Measurements from ENCODE around the gene NT5C3A.

Gene NT5C3A

DNA sequence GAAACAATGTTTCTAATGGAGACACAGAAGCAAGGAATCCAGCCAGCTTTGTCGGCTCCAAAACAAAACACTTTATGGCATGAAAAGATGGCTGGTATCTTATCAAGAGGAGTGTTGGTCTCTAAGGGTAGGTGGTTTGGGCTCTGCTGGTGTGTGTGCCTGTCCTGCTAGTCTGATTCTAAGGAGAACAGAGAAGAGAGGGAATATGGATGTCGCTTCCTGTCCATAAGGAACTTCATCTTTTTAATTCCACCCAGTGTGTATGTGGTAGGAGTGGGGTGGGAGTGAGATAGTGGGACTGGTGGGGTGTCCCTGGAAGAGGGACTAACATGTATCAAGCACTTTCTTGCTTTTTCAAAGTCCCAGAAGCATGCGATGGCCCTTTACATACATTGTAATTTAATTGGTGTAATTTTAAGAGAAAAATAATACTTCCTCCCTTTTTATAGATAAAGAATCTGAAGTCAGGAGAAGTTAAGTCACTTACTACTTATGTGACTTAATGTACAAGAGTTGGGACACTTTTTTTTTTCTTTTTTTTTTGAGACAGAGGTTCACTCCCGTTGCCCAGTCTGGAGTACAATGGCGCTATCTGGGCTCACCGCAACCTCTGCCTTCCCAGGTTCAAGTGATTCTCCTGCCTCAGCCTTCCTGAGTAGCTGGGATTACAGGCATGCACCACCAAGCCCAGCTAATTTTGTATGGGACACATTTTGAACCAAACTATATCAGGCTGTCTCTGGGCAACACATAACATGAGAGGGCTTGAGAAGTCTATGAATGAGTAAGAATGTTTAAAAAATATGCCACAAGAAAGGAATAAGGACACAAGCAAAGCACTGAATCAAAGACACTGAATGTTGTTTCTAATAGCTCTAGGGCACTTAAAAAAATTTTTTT, 18.8 kb downstream of the NT5C3A start:
- H3K4me3 ChIP-seq (ENCODE audit: low read depth, low read length) = no peak overlapping the region
- no peak for DNase-seq (ENCODE audit: low read depth)
- TF ChIP-seq, protein P1, sequence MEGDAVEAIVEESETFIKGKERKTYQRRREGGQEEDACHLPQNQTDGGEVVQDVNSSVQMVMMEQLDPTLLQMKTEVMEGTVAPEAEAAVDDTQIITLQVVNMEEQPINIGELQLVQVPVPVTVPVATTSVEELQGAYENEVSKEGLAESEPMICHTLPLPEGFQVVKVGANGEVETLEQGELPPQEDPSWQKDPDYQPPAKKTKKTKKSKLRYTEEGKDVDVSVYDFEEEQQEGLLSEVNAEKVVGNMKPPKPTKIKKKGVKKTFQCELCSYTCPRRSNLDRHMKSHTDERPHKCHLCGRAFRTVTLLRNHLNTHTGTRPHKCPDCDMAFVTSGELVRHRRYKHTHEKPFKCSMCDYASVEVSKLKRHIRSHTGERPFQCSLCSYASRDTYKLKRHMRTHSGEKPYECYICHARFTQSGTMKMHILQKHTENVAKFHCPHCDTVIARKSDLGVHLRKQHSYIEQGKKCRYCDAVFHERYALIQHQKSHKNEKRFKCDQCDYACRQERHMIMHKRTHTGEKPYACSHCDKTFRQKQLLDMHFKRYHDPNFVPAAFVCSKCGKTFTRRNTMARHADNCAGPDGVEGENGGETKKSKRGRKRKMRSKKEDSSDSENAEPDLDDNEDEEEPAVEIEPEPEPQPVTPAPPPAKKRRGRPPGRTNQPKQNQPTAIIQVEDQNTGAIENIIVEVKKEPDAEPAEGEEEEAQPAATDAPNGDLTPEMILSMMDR (IDR thresholded peaks at IDR 0.05; ENCODE audit: low read depth, low read length, missing control alignments) = no peak

DNA sequence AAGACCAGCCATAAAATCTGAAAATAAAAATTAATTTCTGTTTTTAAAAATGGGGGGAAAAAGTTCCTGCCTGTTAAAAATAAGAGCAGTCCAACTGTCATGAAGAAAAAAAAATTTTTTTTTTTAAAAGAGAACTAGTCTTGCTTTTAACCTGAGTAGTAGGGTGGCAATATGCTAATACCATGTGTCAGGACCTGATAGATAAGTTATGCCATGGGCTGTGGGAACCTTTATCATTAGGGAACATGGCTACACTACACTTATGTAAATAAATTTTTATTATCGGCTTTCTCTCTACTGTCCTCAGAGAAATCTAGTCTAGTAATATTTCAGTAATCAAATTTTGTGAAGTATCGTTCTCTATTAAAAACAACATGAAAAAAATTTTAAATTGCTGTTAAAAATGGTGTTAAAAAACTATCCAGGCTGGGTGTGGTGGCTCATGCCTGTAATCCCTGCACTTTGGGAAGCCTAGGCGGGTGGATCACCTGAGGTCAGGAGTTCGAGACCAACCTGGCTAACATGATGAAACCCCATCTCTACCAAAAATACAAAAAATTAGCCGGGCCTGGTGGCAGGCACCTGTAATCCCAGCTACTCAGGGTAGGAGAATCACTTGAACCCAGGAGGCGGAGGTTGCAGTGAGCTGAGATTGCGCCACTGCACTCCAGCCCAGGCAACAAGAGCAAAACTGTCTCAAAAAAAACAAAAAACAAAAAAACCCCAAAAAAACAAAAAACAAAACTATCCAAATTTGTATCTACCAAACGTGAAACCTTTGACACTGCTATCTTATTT, 20.7 kb downstream of the NT5C3A start:
- DNase-seq (ENCODE audit: low read depth) = no peak
- TF ChIP-seq, protein P1 (IDR thresholded peaks at IDR 0.05; ENCODE audit: low read depth, low read length, missing control alignments) = no peak

DNA sequence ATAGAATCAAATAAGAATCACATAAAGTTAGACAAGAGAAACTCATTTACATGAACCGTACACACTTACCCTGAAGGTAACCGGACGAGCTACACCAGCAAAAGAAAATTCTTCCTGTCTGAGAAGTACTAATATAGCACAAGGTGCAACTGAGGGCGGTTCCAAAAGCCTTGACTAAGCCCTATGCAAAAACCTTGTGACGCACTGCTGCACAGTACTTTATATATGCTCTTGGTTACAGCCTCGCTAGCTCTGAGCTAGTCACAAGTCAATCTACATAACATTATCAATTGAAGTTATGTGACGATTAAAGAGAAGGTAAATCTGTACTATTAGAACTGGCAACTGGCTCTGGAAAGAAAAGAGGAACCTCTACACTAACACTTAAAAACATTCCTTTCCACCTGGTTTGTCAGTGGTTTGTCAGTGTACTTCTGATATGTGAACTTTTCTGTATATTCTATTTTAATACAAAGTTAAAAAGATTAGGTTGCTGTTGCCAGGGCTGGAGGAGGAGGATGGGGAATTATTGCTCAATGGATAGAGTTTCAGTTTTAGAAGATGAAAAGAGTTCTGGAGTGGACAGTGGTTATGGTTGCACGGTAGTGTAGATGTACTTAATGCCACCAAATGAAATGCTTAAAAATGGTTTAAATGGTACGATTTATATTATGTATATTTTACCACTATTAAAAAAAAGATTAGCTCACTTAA, 21.6 kb downstream of the NT5C3A start:
- TF ChIP-seq, protein P1 (IDR thresholded peaks at IDR 0.05; ENCODE audit: low read depth, low read length, missing control alignments) = no peak
- DNase-seq (ENCODE audit: low read depth) = peak; percentile 94
- peak overlapping the region; percentile 49 for H3K4me3 ChIP-seq (ENCODE audit: low read depth, low read length)

More for the DNA sequence above, 20.7 kb downstream of the NT5C3A start:
- H3K4me3 ChIP-seq (ENCODE audit: low read depth, low read length) = no peak overlapping the region

DNA sequence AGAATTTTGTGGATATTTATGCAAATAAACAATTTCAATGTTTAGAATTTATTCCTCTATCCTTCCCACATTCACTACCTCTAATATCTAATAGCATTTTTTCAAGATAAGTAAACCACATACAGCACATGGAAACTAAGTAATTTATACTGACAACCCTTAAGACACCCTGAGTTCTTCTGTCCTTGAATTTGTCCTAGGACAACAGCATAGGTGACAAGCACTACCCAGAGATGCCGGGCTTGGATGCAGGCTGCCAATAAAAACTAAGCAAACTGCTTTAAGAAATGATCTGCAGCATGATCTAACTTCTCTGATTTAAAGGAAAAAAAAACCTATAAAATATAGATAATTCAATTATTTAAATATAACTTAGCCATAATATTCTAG, 22.7 kb downstream of the NT5C3A start:
- TF ChIP-seq, protein P1 (IDR thresholded peaks at IDR 0.05; ENCODE audit: low read depth, low read length, missing control alignments) = no peak
- peak overlapping the region; percentile 49 for H3K4me3 ChIP-seq (ENCODE audit: low read depth, low read length)

DNA sequence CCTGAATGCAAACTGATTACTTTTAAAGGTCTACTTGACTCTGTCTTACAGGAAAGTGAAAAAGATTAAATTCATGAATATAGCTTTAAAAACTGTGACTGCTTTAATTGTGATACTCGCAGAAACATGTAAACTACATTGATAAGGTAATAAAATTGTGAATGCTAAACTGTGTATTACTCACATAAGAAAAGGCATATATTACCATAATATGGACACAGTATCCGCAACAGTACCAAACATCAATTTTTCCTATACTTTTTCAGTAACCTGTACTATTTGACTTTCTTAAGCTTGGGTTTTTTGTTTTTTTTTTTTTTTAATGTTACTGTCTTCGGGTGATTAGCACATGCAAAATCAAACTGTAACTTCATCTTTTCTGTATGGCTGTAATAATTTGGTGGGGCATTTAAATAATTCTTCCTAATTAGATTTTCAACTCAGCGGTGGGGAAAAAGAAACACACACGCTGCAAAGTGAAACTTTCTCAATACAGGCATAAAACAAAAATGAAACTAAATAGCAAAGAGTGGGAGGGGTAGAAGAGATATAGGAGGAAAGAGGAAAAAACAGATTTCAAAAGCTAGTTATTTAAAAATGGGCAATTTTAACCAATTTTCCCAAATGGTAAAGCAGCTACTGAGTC, 23.2 kb downstream of the NT5C3A start:
- peak overlapping the region; percentile 49 for H3K4me3 ChIP-seq (ENCODE audit: low read depth, low read length)
- TF ChIP-seq, protein P1 (IDR thresholded peaks at IDR 0.05; ENCODE audit: low read depth, low read length, missing control alignments) = no peak
- no peak for DNase-seq (ENCODE audit: low read depth)

More for the DNA sequence above, 22.7 kb downstream of the NT5C3A start:
- no peak for DNase-seq (ENCODE audit: low read depth)

DNA sequence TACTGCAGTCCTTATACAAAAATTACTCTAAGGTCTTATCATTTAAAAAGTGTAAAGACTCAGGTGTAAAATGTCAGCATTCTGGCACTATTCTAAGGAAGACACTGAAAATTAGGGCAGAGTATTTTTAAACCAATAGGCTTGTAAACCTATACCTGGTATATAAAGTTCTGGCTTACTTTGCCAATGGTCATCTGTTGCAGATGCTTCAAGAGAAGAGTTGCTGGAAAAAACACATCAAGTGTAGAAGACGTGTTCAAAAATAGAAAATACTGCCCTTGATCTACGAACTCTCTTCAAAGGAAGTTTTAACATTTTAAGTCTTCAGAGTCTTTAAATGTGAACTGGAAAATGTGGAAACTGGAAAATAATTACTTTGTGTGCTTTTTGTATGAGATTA, 23.9 kb downstream of the NT5C3A start:
- DNase-seq (ENCODE audit: low read depth) = no peak
- H3K4me3 ChIP-seq (ENCODE audit: low read depth, low read length) = peak overlapping the region; percentile 49
- TF ChIP-seq, protein P1 (IDR thresholded peaks at IDR 0.05; ENCODE audit: low read depth, low read length, missing control alignments) = no peak

Measured in GM12864 (cell line).